AG09309 (cell line): Measurements from ENCODE around the gene LARGE1.

Experiments used
- DNase-seq: peaks from one replicate; pipeline ENCODE4 v3.0.0-alpha.2; 2010; ENCODE audit warnings: low read depth
- H3K4me3 ChIP-seq: 2 replicates; pipeline ENCODE4 v1.5.1; 2011; ENCODE audit warnings: mild to moderate bottlenecking, low read depth, low read length, moderate library complexity; ENCODE audit not compliant: control insufficient read depth
- CTCF ChIP-seq: IDR thresholded peaks from 2 replicates; pipeline ENCODE4 v1.5.1; 2011; ENCODE audit warnings: mild to moderate bottlenecking, low read depth, low read length, inconsistent platforms; ENCODE audit not compliant: insufficient read depth, control insufficient read depth; ENCODE audit errors: missing control alignments

Gene LARGE1

GRCh38 chr22:33658775-33659174 is 261.5 kb downstream of the LARGE1 start:
- H3K4me3 ChIP-seq = no peak overlapping the region
- peak; percentile 8 for DNase-seq
- TF ChIP-seq CTCF = no peak

GRCh38 chr22:33657670-33658069 is 262.6 kb downstream of the LARGE1 start:
- TF ChIP-seq CTCF = no peak
- H3K4me3 ChIP-seq = no peak overlapping the region
- no peak for DNase-seq

GRCh38 chr22:33656808-33657628 is 263.3 kb downstream of the LARGE1 start:
- TF ChIP-seq CTCF = no peak
- H3K4me3 ChIP-seq = no peak overlapping the region
- DNase-seq = no peak

- TF ChIP-seq CTCF = no peak
- no peak for DNase-seq
- H3K4me3 ChIP-seq = no peak overlapping the region
Observed at GRCh38 chr22:33654173-33654895, 265.9 kb downstream of the LARGE1 start.

GRCh38 chr22:33653532-33654063 is 266.7 kb downstream of the LARGE1 start:
- DNase-seq = no peak
- no peak overlapping the region for H3K4me3 ChIP-seq
- TF ChIP-seq CTCF = no peak

- no peak for DNase-seq
- H3K4me3 ChIP-seq = no peak overlapping the region
- TF ChIP-seq CTCF = no peak
Observed at GRCh38 chr22:33652615-33653014, 267.7 kb downstream of the LARGE1 start.
